GM23338 (cell line): ENCODE measurements around the gene MIF.

Source experiments
- CREB1 ChIP-seq: fragments of 250-450 bp; sonication (Bioruptor Pico); IDR thresholded peaks from 2 replicates; pipeline ENCODE4 v1.5.0; 2020; ENCODE audit warnings: low read depth, mild to moderate bottlenecking, moderate library complexity
- EZH2 ChIP-seq: fragments of 200-600 bp; sonication (generic); IDR thresholded peaks from one replicate; pipeline ENCODE4 v1.8.0; 2017; ENCODE audit warnings: antibody characterized with exemption, mild to moderate bottlenecking, low read depth; ENCODE audit not compliant: unreplicated experiment
- EZH2phosphoT487 ChIP-seq: fragments of 200-600 bp; sonication (generic); IDR thresholded peaks from one replicate; pipeline ENCODE4 v1.8.1; 2018; ENCODE audit warnings: antibody characterized with exemption; ENCODE audit not compliant: unreplicated experiment
- TF ChIP-seq, protein P1 (sequence below): IDR thresholded peaks from one replicate; pipeline ENCODE4 v1.6.1; 2018; ENCODE audit warnings: antibody characterized with exemption; ENCODE audit not compliant: unreplicated experiment
- TF ChIP-seq, protein P2 (sequence below), 2 experiments: fragments of 200-600 bp in 1 of 2; sonication (generic) in 1 of 2; conservative IDR thresholded peaks; 2 replicates each; pipeline versions ENCODE4 v1.5.1 to v1.6.1; 2016 to 2017; ENCODE audit warnings: antibody characterized with exemption in 2 of 2, low read depth in 2 of 2, mild to moderate bottlenecking in 2 of 2, moderate library complexity in 1 of 2
- TF ChIP-seq, protein P3 (sequence below): IDR thresholded peaks from 2 replicates; pipeline ENCODE4 v1.6.1; 2016; ENCODE audit warnings: antibody characterized with exemption

DNA sequence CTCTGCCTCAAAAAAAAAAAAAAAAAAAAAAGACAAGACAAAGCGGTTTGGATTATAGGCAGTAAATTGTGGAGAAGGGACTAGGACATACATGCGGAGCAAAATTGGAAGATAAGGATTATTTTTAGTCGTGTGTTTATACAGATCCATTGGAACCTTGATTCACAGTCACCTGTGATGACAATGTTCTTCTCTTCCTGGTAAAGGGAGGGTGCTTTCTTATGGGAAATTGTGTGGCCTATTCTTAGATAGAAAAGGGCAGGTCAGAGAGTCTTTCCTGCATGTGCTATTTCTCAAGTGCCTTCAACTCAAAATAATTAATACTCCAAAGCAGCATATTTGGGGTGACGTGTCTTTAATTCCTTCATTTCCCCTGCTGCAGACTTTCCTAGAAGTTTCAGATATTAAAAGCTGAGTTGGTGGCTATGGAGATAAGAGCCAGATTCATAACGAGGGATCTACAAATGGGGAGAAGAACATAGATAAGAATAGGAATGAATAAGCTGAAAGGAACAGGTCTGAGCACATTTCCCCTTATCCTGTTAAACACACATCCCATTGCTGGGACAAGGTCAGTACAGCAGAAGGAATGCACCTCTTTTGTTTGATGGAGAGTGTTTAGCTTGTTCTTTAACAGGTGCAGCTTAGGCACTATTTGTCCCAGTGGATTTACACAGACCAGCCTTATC, 44.3 kb downstream of the MIF start:
- TF ChIP-seq, protein P1, sequence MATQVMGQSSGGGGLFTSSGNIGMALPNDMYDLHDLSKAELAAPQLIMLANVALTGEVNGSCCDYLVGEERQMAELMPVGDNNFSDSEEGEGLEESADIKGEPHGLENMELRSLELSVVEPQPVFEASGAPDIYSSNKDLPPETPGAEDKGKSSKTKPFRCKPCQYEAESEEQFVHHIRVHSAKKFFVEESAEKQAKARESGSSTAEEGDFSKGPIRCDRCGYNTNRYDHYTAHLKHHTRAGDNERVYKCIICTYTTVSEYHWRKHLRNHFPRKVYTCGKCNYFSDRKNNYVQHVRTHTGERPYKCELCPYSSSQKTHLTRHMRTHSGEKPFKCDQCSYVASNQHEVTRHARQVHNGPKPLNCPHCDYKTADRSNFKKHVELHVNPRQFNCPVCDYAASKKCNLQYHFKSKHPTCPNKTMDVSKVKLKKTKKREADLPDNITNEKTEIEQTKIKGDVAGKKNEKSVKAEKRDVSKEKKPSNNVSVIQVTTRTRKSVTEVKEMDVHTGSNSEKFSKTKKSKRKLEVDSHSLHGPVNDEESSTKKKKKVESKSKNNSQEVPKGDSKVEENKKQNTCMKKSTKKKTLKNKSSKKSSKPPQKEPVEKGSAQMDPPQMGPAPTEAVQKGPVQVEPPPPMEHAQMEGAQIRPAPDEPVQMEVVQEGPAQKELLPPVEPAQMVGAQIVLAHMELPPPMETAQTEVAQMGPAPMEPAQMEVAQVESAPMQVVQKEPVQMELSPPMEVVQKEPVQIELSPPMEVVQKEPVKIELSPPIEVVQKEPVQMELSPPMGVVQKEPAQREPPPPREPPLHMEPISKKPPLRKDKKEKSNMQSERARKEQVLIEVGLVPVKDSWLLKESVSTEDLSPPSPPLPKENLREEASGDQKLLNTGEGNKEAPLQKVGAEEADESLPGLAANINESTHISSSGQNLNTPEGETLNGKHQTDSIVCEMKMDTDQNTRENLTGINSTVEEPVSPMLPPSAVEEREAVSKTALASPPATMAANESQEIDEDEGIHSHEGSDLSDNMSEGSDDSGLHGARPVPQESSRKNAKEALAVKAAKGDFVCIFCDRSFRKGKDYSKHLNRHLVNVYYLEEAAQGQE, result no peak
- TF ChIP-seq, protein P2, sequence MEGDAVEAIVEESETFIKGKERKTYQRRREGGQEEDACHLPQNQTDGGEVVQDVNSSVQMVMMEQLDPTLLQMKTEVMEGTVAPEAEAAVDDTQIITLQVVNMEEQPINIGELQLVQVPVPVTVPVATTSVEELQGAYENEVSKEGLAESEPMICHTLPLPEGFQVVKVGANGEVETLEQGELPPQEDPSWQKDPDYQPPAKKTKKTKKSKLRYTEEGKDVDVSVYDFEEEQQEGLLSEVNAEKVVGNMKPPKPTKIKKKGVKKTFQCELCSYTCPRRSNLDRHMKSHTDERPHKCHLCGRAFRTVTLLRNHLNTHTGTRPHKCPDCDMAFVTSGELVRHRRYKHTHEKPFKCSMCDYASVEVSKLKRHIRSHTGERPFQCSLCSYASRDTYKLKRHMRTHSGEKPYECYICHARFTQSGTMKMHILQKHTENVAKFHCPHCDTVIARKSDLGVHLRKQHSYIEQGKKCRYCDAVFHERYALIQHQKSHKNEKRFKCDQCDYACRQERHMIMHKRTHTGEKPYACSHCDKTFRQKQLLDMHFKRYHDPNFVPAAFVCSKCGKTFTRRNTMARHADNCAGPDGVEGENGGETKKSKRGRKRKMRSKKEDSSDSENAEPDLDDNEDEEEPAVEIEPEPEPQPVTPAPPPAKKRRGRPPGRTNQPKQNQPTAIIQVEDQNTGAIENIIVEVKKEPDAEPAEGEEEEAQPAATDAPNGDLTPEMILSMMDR (conservative IDR thresholded peaks at IDR 0.05; ENCODE audit: low read depth in 2 of 2), result no peak
- TF ChIP-seq EZH2, result no peak
- no peak for TF ChIP-seq EZH2phosphoT487
- TF ChIP-seq, protein P3, sequence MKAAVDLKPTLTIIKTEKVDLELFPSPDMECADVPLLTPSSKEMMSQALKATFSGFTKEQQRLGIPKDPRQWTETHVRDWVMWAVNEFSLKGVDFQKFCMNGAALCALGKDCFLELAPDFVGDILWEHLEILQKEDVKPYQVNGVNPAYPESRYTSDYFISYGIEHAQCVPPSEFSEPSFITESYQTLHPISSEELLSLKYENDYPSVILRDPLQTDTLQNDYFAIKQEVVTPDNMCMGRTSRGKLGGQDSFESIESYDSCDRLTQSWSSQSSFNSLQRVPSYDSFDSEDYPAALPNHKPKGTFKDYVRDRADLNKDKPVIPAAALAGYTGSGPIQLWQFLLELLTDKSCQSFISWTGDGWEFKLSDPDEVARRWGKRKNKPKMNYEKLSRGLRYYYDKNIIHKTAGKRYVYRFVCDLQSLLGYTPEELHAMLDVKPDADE, result no peak
- no peak for TF ChIP-seq CREB1
